ENCODE measurements around the gene SMYD3. TPM values are rescaled to one million over a fixed set of nuclear protein-coding genes. Genes with fewer than 3 reads are reported as not detected.

Gene SMYD3
- total RNA-seq, 1 donor from 2014 or later: 24.2 TPM

- Mint-ChIP-seq H3K4me3 (no peak overlapping the region), H3K36me3 (ENCODE audit: low read depth) (peaks cover 5% of the 10 kb centered on the region), H3K9me3 (peaks cover 2% of the 10 kb centered on the region), H3K4me1 (no peaks in the 10 kb centered on the region), H3K27ac (ENCODE audit: unreplicated experiment) (no peak overlapping the region), H3K27me3 (ENCODE audit: low read depth) (no peaks in the 10 kb centered on the region)
- DNase-seq (ENCODE audit: low read depth, low spot score): no peak
- TF ChIP-seq CTCF (conservative IDR thresholded peaks at IDR 0.05): no peak
Measured at GRCh38 chr1:246454655-246455054, 52.4 kb downstream of the SMYD3 start.

- Mint-ChIP-seq H3K36me3 (ENCODE audit: low read depth) (peaks cover 2% of the 10 kb centered on the region), H3K4me1 (no peaks in the 10 kb centered on the region), H3K4me3 (no peak overlapping the region), H3K27me3 (ENCODE audit: low read depth) (no peaks in the 10 kb centered on the region), H3K27ac (ENCODE audit: unreplicated experiment) (no peak overlapping the region), H3K9me3 (peaks cover 2% of the 10 kb centered on the region)
- peak; percentile 84 for TF ChIP-seq CTCF (conservative IDR thresholded peaks at IDR 0.05)
- DNase-seq (ENCODE audit: low read depth, low spot score): no peak
Measured at GRCh38 chr1:246450611-246451251, 56.3 kb downstream of the SMYD3 start.

- no peaks in the 10 kb centered on the region for H3K27me3 Mint-ChIP-seq (ENCODE audit: low read depth)
- H3K9me3 Mint-ChIP-seq: peaks cover 2% of the 10 kb centered on the region
- H3K4me1 Mint-ChIP-seq: no peaks in the 10 kb centered on the region
- DNase-seq (ENCODE audit: low read depth, low spot score): no peak
- TF ChIP-seq CTCF (conservative IDR thresholded peaks at IDR 0.05): no peak
- H3K4me3 Mint-ChIP-seq: no peak overlapping the region
- H3K27ac Mint-ChIP-seq (ENCODE audit: unreplicated experiment): no peak overlapping the region
- H3K36me3 Mint-ChIP-seq (ENCODE audit: low read depth): peaks cover 2% of the 10 kb centered on the region
Measured at GRCh38 chr1:246448373-246448772, 58.7 kb downstream of the SMYD3 start.

- Mint-ChIP-seq H3K27ac (ENCODE audit: unreplicated experiment) (no peak overlapping the region), H3K4me3 (no peak overlapping the region), H3K27me3 (ENCODE audit: low read depth) (no peaks in the 10 kb centered on the region), H3K9me3 (peaks cover 2% of the 10 kb centered on the region), H3K4me1 (no peaks in the 10 kb centered on the region), H3K36me3 (ENCODE audit: low read depth) (peaks cover 2% of the 10 kb centered on the region)
- no peak for TF ChIP-seq CTCF (conservative IDR thresholded peaks at IDR 0.05)
- no peak for DNase-seq (ENCODE audit: low read depth, low spot score)
Measured at GRCh38 chr1:246447501-246447900, 59.6 kb downstream of the SMYD3 start.

- H3K9me3 Mint-ChIP-seq: peaks cover 2% of the 10 kb centered on the region
- DNase-seq (ENCODE audit: low read depth, low spot score): no peak
- no peaks in the 10 kb centered on the region for H3K27me3 Mint-ChIP-seq (ENCODE audit: low read depth)
- H3K27ac Mint-ChIP-seq (ENCODE audit: unreplicated experiment): no peak overlapping the region
- no peaks in the 10 kb centered on the region for H3K4me1 Mint-ChIP-seq
- H3K4me3 Mint-ChIP-seq: no peak overlapping the region
- TF ChIP-seq CTCF (conservative IDR thresholded peaks at IDR 0.05): no peak
- H3K36me3 Mint-ChIP-seq (ENCODE audit: low read depth): peaks cover 2% of the 10 kb centered on the region
Measured at GRCh38 chr1:246445503-246445902, 61.6 kb downstream of the SMYD3 start.
